Keratinocyte (primary cell): Measurements from ENCODE around the gene PLAA. TPM values are rescaled to one million over a fixed set of nuclear protein-coding genes. Genes with fewer than 3 reads are reported as not detected.

Experiments
- DNase-seq: peaks from one replicate; pipeline ENCODE4 v3.0.0-alpha.2; 2011; ENCODE audit warnings: low read depth, missing footprints, low spot score
- FAIRE-seq: peaks from 2 replicates; lab custom pipeline; 2011; peaks lifted over from hg19 to GRCh38; lab: Jason Lieb, UNC
- H2AFZ ChIP-seq: 2 replicates; pipeline ENCODE4 v1.6.0; 2012; ENCODE audit warnings: low read length, control low read depth, inconsistent platforms; ENCODE audit not compliant: control insufficient read depth
- H3K27ac ChIP-seq: 2 replicates; pipeline ENCODE4 v1.5.1; 2011; ENCODE audit warnings: low read length; ENCODE audit not compliant: control insufficient read depth, insufficient read depth
- H3K27me3 ChIP-seq: 3 replicates; pipeline ENCODE4 v1.6.0; 2011; ENCODE audit warnings: low read length; ENCODE audit not compliant: control insufficient read depth, insufficient read depth; ENCODE audit errors: extremely low read depth
- H3K36me3 ChIP-seq, 2 experiments: 2 replicates in 1 of 2; 3 replicates in 1 of 2; pipeline ENCODE4 v1.5.1; 2011; ENCODE audit warnings: low read length in 2 of 2, mild to moderate bottlenecking in 1 of 2; ENCODE audit not compliant: control insufficient read depth in 2 of 2, insufficient read depth in 2 of 2; ENCODE audit errors: extremely low read depth in 1 of 2
- H3K4me1 ChIP-seq: 3 replicates; pipeline ENCODE4 v1.5.1; 2011; ENCODE audit warnings: low read length; ENCODE audit not compliant: control insufficient read depth, insufficient read depth; ENCODE audit errors: extremely low read depth
- H3K4me2 ChIP-seq: 3 replicates; pipeline ENCODE4 v1.6.0; 2011; ENCODE audit warnings: low read depth, low read length; ENCODE audit not compliant: control insufficient read depth, insufficient read depth; ENCODE audit errors: extremely low read depth
- H3K4me3 ChIP-seq, 3 experiments: fragments of 200-600 bp in 1 of 3; sonication (generic) in 1 of 3; 2 replicates in 2 of 3; 3 replicates in 1 of 3; pipeline ENCODE4 v1.5.1; 2011 to 2016; ENCODE audit warnings: low read length in 3 of 3, mild to moderate bottlenecking in 3 of 3, control low read depth in 2 of 3, inconsistent platforms in 1 of 3, low read depth in 1 of 3, mixed read lengths in 1 of 3, mixed run types in 1 of 3, moderate library complexity in 1 of 3; ENCODE audit not compliant: control insufficient read depth in 2 of 3, insufficient read depth in 2 of 3; ENCODE audit errors: extremely low read depth in 1 of 3
- H3K79me2 ChIP-seq: 2 replicates; pipeline ENCODE4 v1.6.0; 2012; ENCODE audit warnings: low read length; ENCODE audit not compliant: control insufficient read depth, insufficient read depth
- H3K9ac ChIP-seq: 3 replicates; pipeline ENCODE4 v1.6.0; 2011; ENCODE audit warnings: low read length; ENCODE audit not compliant: control insufficient read depth, insufficient read depth; ENCODE audit errors: extremely low read depth
- H3K9me1 ChIP-seq: 3 replicates; pipeline ENCODE4 v1.6.0; 2011; ENCODE audit warnings: low read length; ENCODE audit not compliant: control insufficient read depth, insufficient read depth; ENCODE audit errors: extremely low read depth
- H3K9me3 ChIP-seq: 2 replicates; pipeline ENCODE4 v1.5.1; 2012; ENCODE audit warnings: low read depth, low read length; ENCODE audit not compliant: control insufficient read depth
- H4K20me1 ChIP-seq: 3 replicates; pipeline ENCODE4 v1.6.0; 2011; ENCODE audit warnings: low read length; ENCODE audit not compliant: control insufficient read depth, insufficient read depth; ENCODE audit errors: extremely low read depth
- CTCF ChIP-seq, 3 experiments: IDR thresholded peaks in 1 of 3; conservative IDR thresholded peaks in 1 of 3; optimal IDR thresholded peaks in 1 of 3; 2 replicates in 2 of 3; 3 replicates in 1 of 3; pipeline versions ENCODE3 to v1.5.1; 2011; ENCODE audit warnings: low read length in 3 of 3, mild to moderate bottlenecking in 3 of 3, moderate library complexity in 2 of 3, control low read depth in 1 of 3, inconsistent platforms in 1 of 3; ENCODE audit not compliant: insufficient read depth in 2 of 3; ENCODE audit errors: extremely low read depth in 1 of 3
- EZH2 ChIP-seq: IDR thresholded peaks from one replicate; pipeline ENCODE4 v1.6.1; 2012; ENCODE audit warnings: inconsistent platforms, mild to moderate bottlenecking, low read length, moderate library complexity
- dilution Hi-C: fragments of 300-500 bp; cut with MboI; formaldehyde crosslinking; loops from one replicate; pipeline ENCODE4 v1.7.0; 2020; ENCODE audit warnings: low sequenced_read_pairs; ENCODE audit not compliant: extremely low pct_ligation_motif_present
- polyA plus RNA-seq, 5 experiments: library from polyadenylated mRNA; depleted of rRNA in 3 of 5; stranded (reverse) in 3 of 5; stranded (forward) in 1 of 5; unstranded in 1 of 5; fragments of >200 nt; gene quantifications; 1 replicate in 1 of 5; 2 replicates in 3 of 5; 3 replicates in 1 of 5; pipeline versions ENCODE4 v1.2.1 to v1.2.3, GENCODE V29; 2011 to 2012; ENCODE audit warnings: missing spikeins in 2 of 5, low read depth in 1 of 5, low replicate concordance in 1 of 5

PLAA gene
- polyA plus RNA-seq, 1 donor (not counting 4 experiments of a cell fraction or from before 2014, with no cell fraction given): 30.3 TPM

GRCh38 chr9:26983340-26983739 lies 36.3 kb upstream of the PLAA start:
- Histone ChIP-seq H4K20me1 (no peaks in the 10 kb centered on the region), H3K4me2 (no peak overlapping the region), H3K9me1 (no peaks in the 10 kb centered on the region), H3K9ac (no peak overlapping the region), H3K4me3 (no peak overlapping the region), H3K27me3 (no peaks in the 10 kb centered on the region), H3K9me3 (no peaks in the 10 kb centered on the region), H3K79me2 (no peaks in the 10 kb centered on the region), H3K4me1 (no peaks in the 10 kb centered on the region), H2AFZ (no peak overlapping the region), H3K36me3 (no peaks in the 10 kb centered on the region), H3K27ac (no peak overlapping the region)
- dilution Hi-C loops: no loop called here
- DNase-seq: no peak
- no peak for FAIRE-seq
- TF ChIP-seq EZH2: no peak
- no peak for TF ChIP-seq CTCF (optimal IDR thresholded peaks at IDR 0.05 in 1 of 3, IDR thresholded peaks at IDR 0.05 in 1 of 3, conservative IDR thresholded peaks at IDR 0.05 in 1 of 3; ENCODE audit: extremely low read depth in 1 of 3, insufficient read depth in 2 of 3, low read length in 3 of 3)

- peaks cover 8% of the 10 kb centered on the region for H3K4me1 ChIP-seq
- no peak overlapping the region for H3K9ac ChIP-seq
- FAIRE-seq (peak; percentile 23), DNase-seq (no peak)
- no peaks in the 10 kb centered on the region for H3K9me3 ChIP-seq
- H3K36me3 ChIP-seq: no peaks in the 10 kb centered on the region
- dilution Hi-C loops: no loop called here
- TF ChIP-seq EZH2 (no peak), CTCF (optimal IDR thresholded peaks at IDR 0.05 in 1 of 3, IDR thresholded peaks at IDR 0.05 in 1 of 3, conservative IDR thresholded peaks at IDR 0.05 in 1 of 3; ENCODE audit: extremely low read depth in 1 of 3, insufficient read depth in 2 of 3, low read length in 3 of 3) (peak; percentile 23 to 33 (median 29))
- H3K4me2 ChIP-seq: peak overlapping the region; percentile 31
- H3K27ac ChIP-seq: peak overlapping the region; percentile 10
- no peak overlapping the region for H2AFZ ChIP-seq
- no peaks in the 10 kb centered on the region for H3K79me2 ChIP-seq
- no peaks in the 10 kb centered on the region for H4K20me1 ChIP-seq
- H3K27me3 ChIP-seq: no peaks in the 10 kb centered on the region
- H3K4me3 ChIP-seq: no peak overlapping the region
- H3K9me1 ChIP-seq: no peaks in the 10 kb centered on the region
Measured at GRCh38 chr9:26975728-26976707, 29.0 kb upstream of the PLAA start.
